Activated naive CD4-positive, alpha-beta T cell treated with anti-CD3 and anti-CD28 coated beads, Interleukin-2, amount 50 U/mL, for 24 hours (primary cell): ENCODE data around the gene MYO7A.

ENCODE experiments used
- H3K27ac Mint-ChIP-seq: one replicate; pipeline ENCODE4 v1.8.0; 2021; ENCODE audit warnings: mild to moderate bottlenecking, mixed read lengths
- H3K27me3 Mint-ChIP-seq: one replicate; pipeline ENCODE4 v1.8.0; 2021; ENCODE audit warnings: mixed read lengths
- H3K36me3 Mint-ChIP-seq: one replicate; pipeline ENCODE4 v1.8.0; 2021; ENCODE audit warnings: mixed read lengths
- H3K4me1 Mint-ChIP-seq: one replicate; pipeline ENCODE4 v1.8.0; 2021; ENCODE audit warnings: mixed read lengths
- H3K4me3 Mint-ChIP-seq: one replicate; pipeline ENCODE4 v1.8.0; 2021; ENCODE audit warnings: mild to moderate bottlenecking, mixed read lengths
- H3K9me3 Mint-ChIP-seq: one replicate; pipeline ENCODE4 v1.8.0; 2021; ENCODE audit warnings: mixed read lengths

MYO7A gene

DNA sequence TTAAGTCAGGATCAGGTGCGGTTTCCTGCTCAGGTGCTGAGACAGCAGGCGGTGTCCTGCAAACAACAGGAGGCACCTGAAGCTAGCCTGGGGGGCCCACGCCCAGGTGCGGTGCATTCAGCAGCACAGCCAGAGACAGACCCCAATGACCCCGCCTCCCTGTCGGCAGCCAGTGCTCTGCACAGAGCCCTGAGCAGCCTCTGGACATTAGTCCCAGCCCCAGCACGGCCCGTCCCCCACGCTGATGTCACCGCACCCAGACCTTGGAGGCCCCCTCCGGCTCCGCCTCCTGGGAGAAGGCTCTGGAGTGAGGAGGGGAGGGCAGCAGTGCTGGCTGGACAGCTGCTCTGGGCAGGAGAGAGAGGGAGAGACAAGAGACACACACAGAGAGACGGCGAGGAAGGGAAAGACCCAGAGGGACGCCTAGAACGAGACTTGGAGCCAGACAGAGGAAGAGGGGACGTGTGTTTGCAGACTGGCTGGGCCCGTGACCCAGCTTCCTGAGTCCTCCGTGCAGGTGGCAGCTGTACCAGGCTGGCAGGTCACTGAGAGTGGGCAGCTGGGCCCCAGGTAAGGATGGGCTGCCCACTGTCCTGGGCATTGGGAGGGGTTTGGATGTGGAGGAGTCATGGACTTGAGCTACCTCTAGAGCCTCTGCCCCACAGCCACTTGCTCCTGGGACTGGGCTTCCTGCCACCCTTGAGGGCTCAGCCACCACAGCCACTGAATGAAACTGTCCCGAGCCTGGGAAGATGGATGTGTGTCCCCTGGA, at the start of gene MYO7A:
TSS of gene MYO7A (plus strand) at position 327 of the 772 bp plus-strand sequence. CDS start 2,389 bp downstream, outside the sequence.
- no peaks in the 10 kb centered on the region for H3K36me3 Mint-ChIP-seq
- H3K27me3 Mint-ChIP-seq: peaks cover 6% of the 10 kb centered on the region
- H3K4me3 Mint-ChIP-seq: peak within 1 kb of the TSS; percentile 58
- H3K27ac Mint-ChIP-seq: no peak within 1 kb of the TSS
- H3K9me3 Mint-ChIP-seq: no peaks in the 10 kb centered on the region
- peaks cover 9% of the 10 kb centered on the region for H3K4me1 Mint-ChIP-seq

DNA sequence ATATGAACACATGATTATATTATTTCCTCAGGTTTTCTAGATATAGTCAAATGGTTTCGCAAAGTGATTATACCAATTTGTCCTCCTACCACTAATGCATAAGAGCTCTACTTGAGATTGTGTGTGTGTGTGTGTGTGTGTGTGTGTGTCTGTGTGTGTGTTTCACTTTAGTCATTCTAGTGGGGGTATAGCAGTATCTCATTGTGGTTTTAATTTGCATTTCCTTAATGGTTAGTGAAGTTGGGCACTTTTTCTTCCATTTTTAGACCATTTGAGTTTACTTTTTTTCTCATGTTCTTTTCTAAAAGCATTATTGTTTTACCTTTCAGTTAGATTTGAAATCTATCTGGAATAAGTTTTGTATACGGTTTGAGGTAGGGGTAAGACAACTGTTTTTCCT, 48.4 kb upstream of the MYO7A start:
- H3K4me1 Mint-ChIP-seq: peaks cover 21% of the 10 kb centered on the region
- H3K4me3 Mint-ChIP-seq: no peak overlapping the region
- H3K36me3 Mint-ChIP-seq: peaks cover 3% of the 10 kb centered on the region
- H3K27ac Mint-ChIP-seq: no peak overlapping the region
- no peaks in the 10 kb centered on the region for H3K9me3 Mint-ChIP-seq
- H3K27me3 Mint-ChIP-seq: no peaks in the 10 kb centered on the region

DNA sequence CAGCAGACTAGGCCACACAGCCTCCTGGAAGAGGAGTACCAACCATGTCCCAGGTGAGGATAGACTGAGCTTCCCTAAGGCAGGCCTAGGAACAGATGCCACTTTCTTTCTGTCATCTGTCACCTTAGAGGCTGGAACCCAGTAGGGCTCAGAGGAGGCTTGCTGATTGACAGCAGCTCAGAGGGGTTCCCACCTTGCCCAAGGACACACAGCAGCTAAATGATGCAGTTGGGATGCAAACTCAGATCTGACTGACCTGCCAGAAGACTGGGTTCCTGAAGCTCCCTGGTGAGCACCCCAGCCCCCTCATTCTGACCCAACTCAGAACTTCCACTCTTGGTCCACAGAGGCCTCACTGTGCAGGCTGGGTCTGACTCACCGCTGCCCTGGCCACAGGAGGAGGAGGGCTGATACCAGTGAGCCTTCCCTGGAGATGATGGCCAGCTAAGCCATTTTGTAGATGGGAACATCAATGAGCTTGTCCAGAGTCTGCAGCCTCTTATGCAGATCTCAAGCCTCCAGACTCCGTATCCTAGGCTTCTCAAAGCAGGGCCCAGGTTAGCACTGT, 47.3 kb upstream of the MYO7A start:
- peaks cover 3% of the 10 kb centered on the region for H3K36me3 Mint-ChIP-seq
- no peaks in the 10 kb centered on the region for H3K27me3 Mint-ChIP-seq
- no peaks in the 10 kb centered on the region for H3K9me3 Mint-ChIP-seq
- no peak overlapping the region for H3K27ac Mint-ChIP-seq
- peaks cover 21% of the 10 kb centered on the region for H3K4me1 Mint-ChIP-seq
- no peak overlapping the region for H3K4me3 Mint-ChIP-seq

DNA sequence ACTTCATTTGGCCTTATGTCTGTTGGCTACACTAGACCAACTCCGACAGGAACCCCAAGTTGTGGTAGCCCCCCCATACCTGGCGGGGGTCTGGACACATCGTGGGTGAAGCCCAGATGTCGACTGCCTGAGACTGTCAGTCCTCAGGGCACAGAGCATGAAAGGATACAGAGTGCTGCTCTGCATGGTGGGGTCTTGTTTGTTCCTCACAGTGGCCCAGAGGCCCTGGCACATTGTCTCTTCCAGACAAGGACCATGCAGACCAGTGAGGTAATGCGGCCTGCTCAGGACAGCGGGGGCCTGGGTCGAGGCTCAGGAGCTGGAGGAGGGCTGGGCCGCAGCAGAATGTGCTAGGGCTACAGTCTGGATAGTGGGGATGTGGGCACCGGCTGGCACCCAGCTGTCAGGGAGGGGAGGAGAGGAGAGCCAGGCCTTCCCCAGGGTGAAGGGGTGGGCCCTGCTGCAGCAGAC, 46.6 kb upstream of the MYO7A start:
- Mint-ChIP-seq H3K9me3 (no peaks in the 10 kb centered on the region), H3K4me3 (no peak overlapping the region), H3K27ac (peak overlapping the region; percentile 41), H3K4me1 (peaks cover 21% of the 10 kb centered on the region), H3K36me3 (peaks cover 3% of the 10 kb centered on the region), H3K27me3 (no peaks in the 10 kb centered on the region)

DNA sequence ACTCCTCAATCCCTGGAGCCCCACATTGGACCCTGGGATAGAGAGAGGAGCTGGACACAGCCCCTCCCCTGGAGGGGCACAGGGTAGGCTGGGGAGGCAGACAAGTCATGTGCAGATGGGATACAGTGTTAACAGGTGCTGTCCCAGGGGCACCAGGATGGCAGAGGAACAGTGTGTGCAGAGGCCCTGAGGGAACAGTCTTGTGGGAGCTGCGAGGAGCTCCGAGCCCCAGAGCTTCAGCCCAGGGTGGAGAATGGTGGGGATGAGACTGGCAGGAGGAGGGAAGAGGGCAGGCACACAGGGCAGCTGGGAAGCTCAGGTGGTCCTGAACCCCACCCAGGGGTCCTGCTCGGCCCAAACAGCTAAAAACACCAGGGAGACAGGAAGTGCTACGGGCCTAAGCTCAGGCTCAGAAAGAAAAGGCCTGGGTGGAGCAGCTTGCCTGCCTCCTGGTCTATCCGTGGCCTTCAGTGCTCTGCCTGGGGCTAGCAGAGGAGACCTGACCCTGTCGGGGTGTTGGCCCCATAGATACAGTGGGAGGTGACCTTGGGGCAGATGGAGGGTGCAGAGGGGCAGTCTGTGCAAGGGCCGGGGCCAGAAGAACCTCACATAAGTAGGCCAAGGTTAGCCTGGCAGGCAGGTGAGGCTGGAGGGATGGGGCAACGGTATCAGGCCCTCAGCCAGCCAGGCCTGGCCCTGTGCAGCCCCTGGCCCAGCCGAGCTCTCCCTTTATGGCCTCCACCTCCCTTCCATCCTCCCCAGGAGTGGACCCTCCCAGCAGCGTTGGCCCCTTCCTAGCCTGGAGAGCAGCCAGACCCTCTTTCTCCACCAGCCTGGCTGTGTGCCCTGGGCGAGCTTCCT, 45.8 kb upstream of the MYO7A start:
- H3K27me3 Mint-ChIP-seq: no peaks in the 10 kb centered on the region
- H3K27ac Mint-ChIP-seq: peak overlapping the region; percentile 98
- H3K36me3 Mint-ChIP-seq: peaks cover 3% of the 10 kb centered on the region
- peaks cover 21% of the 10 kb centered on the region for H3K4me1 Mint-ChIP-seq
- peak overlapping the region; percentile 79 for H3K4me3 Mint-ChIP-seq
- H3K9me3 Mint-ChIP-seq: no peaks in the 10 kb centered on the region

DNA sequence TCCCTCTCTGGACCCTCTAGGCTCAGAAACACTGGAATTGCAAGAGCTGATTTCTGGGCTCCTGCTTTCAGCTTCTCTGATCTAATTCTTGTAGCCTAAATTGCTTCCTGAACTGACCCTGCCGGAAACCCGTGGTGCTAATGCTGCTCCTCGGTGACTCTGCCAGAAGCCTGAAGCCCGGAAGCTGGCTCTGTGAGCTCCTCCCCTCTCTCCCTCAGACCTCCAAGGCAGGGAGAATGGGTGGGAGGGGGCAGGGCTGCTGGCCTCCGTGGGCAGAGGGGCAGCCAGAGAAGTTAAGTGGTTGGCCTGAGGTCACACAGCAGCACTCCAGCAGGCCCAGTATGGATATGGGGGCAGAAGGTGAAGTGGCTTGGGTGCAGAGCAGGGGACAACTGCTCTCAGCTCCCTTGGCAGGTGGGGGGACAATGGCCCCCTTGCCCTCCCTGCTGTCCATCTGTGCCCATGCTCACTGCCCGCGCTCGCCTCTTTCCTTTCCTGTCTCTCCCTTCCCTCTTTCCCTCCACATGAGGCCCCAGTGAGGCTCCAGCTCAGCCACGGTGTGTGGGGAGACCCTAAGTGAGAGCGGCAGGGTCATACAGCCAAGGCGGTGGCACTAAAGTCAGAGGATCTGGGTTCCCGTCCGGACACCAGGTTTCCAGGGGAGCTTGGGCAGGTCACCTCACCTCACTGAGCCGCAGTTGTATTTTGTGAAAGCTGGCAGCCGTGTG, 45.0 kb upstream of the MYO7A start:
- H3K4me3 Mint-ChIP-seq: peak overlapping the region; percentile 79
- H3K36me3 Mint-ChIP-seq: peaks cover 3% of the 10 kb centered on the region
- no peaks in the 10 kb centered on the region for H3K9me3 Mint-ChIP-seq
- peak overlapping the region; percentile 98 for H3K27ac Mint-ChIP-seq
- no peaks in the 10 kb centered on the region for H3K27me3 Mint-ChIP-seq
- peaks cover 21% of the 10 kb centered on the region for H3K4me1 Mint-ChIP-seq

DNA sequence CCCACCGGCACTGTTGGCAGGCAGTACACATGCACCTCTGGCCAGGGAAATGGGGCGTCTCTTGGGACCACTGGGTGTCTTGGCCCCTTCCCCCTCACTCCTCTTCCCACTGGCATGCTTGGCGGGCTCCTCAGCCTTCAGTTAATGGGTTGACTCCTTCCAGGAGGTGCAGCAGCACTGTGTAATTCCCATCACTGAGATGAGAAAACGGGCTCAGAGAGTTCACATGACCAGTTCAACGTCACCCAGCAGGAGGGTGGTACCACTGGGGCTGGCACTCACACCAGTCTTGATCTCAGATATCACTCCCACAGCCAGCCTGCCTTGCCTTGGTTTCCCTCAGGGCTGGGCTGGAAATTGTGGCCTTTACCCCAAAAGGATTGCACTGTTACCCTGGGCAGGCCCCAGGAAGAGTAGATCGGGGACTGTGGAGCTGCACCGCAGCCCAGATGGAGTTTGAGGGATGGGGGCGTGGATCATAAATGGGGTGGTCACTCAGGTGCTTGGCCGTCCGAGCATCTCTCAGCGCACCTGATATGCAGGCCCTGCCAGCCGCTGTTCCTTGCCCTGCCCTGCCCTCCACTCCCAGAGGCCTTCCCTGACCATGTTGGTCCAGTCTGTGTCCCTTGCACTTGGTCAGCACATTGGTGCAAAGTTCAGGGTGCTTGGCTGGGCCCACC, 44.3 kb upstream of the MYO7A start:
- Mint-ChIP-seq H3K36me3 (peaks cover 1% of the 10 kb centered on the region), H3K9me3 (no peaks in the 10 kb centered on the region), H3K27me3 (no peaks in the 10 kb centered on the region), H3K27ac (peak overlapping the region; percentile 98), H3K4me1 (peaks cover 21% of the 10 kb centered on the region), H3K4me3 (no peak overlapping the region)

DNA sequence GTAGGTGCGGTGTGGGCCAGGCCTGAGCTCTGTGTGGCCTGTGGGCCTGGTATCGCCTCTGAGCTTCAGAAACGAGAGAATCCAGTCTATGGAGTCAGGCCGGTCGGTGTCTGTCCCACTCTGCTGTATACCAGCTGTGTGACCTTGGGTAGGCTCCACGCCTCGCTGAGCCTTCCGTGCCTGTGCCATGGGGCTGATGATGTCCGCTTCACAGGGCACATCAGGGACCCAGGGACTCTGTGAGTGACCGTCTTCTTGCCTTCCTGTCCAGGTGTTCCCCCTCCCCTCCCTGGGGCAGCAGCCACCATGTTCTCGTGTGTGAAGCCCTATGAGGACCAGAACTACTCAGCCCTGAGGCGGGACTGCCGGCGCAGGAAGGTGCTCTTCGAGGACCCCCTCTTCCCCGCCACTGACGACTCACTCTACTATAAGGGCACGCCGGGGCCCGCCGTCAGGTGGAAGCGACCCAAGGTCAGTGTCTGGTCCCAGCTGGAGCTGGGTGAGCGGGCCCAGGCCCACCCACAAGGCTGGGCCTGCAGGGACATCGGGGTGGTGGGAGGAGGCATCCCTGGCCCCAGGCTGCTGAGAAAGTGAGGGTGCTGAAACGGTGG, 43.4 kb upstream of the MYO7A start:
- no peak overlapping the region for H3K27ac Mint-ChIP-seq
- no peaks in the 10 kb centered on the region for H3K36me3 Mint-ChIP-seq
- no peaks in the 10 kb centered on the region for H3K27me3 Mint-ChIP-seq
- peaks cover 21% of the 10 kb centered on the region for H3K4me1 Mint-ChIP-seq
- H3K4me3 Mint-ChIP-seq: no peak overlapping the region
- H3K9me3 Mint-ChIP-seq: no peaks in the 10 kb centered on the region

DNA sequence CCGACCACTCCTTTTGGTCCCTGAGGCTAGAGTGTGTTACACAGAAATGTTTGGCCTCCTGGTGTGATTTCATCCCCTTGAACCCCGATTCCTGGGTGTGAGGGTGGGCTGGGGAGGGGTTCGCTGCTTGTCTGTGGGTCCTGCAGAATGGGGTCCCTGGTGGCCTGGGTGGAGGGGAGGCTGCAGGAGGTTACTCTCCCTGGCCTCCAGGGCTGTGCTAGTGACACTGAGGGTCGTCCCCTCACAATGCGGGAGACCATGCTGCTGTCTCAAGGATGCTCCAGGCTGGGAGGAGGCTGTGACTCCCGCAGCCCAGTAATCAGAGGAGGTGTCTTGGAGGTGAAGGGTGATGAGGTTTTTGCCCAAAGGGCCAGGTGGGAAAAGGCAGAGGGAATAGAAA, 42.4 kb upstream of the MYO7A start:
- H3K27ac Mint-ChIP-seq: no peak overlapping the region
- H3K4me1 Mint-ChIP-seq: peaks cover 21% of the 10 kb centered on the region
- H3K27me3 Mint-ChIP-seq: no peaks in the 10 kb centered on the region
- H3K36me3 Mint-ChIP-seq: no peaks in the 10 kb centered on the region
- no peak overlapping the region for H3K4me3 Mint-ChIP-seq
- H3K9me3 Mint-ChIP-seq: no peaks in the 10 kb centered on the region

DNA sequence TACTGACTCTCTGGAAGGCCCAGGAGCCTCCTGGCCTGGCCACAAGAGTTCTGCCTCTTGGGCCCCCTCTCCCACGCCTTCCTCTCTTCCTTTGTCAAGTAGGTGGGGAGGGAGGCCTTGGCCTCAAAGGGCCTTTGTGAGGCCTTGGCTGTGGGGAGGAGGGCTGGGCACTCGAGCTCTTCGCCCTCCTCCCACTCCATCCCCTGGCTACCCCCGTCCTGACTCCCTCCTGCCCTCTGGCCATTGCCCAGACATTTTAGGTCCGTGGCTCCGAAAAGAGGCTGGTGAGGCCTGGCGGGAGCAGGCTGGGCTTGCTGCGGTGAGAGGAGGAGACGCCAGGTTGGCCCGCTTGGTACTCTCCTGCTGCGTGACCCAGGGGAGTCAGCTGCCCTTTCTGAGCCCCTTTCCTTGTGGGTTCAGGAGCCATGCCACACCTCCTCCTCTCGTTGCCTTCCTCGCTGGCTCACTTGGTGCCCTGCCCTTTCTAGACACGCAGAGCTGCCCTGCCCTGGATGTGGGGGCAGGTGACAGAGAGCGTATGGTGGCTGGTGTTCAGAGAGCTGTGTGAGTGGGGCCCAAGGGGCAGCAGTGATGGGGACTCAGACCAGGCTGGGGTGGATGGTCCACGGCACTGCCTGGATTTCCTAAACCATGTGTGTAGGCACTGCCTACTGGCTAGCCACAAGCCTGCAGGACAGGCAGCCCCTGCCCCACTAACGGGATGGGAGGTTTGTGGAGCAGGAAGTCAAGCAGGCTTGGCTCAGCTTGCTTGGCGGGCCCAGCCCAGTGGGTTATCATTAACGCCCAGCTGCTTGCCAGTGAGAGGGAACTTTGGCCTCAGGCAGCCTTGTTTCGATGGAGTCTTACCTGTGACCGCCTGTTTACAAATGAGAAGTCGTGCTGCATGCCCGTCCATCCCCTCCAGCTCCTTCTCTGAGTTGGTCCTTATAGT, 41.2 kb upstream of the MYO7A start:
- Mint-ChIP-seq H3K27ac (no peak overlapping the region), H3K9me3 (no peaks in the 10 kb centered on the region), H3K27me3 (no peaks in the 10 kb centered on the region), H3K36me3 (no peaks in the 10 kb centered on the region), H3K4me1 (peaks cover 24% of the 10 kb centered on the region), H3K4me3 (no peak overlapping the region)

DNA sequence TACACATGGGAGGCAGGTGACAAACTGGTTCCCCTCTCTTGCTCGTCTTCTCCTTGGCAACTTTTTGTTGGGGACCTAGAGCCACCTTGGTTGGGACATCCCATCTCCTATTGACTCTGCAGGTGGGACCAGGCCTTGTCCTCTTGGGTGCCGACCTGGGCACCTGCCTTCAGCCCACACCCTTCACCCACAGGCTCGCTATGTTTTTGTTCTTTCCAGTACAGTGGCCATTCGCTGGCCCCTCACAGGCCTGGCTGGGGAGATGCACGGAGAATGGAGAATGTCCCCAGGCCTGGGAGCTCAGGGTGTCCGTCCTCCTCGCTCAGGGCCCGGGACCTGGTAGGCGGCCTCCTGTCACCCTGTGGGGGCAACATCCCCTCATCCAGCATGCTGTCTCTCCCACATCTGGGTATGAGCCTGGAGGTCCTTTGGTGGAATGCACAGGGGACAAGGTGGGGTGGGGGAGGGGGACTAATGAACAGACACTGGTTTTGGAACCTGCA, 40.3 kb upstream of the MYO7A start:
- H3K4me1 Mint-ChIP-seq: peaks cover 14% of the 10 kb centered on the region
- no peaks in the 10 kb centered on the region for H3K36me3 Mint-ChIP-seq
- H3K27me3 Mint-ChIP-seq: no peaks in the 10 kb centered on the region
- no peak overlapping the region for H3K4me3 Mint-ChIP-seq
- no peaks in the 10 kb centered on the region for H3K9me3 Mint-ChIP-seq
- H3K27ac Mint-ChIP-seq: no peak overlapping the region

DNA sequence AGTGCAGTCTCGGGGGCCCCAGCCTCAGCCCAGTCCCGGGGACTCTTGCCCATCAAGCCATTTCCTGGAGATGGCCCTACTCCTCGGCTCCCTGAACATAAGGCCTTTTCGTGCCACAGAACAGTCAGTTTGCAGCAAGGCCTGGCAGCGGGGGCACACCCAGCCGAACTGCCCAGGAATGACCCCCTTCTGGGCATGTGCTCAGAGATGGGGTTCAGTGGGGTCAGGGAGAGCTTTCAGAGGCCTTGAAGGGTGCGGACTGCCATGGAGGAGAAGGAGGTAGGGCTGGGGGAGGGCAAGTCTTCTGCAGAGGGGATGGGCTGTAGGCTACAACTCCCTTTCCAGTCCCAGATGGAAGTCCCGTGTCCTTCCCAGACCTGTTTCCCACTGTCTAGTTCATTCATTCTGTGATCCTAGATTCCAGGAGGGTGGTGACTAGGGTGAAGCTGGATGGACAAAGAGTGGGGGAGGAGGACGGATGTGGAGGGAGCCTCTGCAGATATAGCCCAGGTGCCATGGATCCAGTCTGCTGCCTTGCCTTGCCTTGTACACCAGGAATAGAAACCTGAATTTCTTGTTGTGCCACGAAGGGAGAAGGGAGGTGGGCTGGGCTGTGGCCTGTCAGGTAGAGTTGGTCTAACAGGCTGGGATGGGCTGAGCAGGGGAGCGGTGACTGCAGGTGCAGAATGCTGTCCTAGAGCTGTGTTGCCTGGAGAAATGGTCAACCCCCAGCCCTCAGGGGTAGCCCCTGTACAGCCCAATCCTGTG, 39.6 kb upstream of the MYO7A start:
- no peaks in the 10 kb centered on the region for H3K9me3 Mint-ChIP-seq
- H3K27me3 Mint-ChIP-seq: no peaks in the 10 kb centered on the region
- H3K4me3 Mint-ChIP-seq: no peak overlapping the region
- H3K4me1 Mint-ChIP-seq: peaks cover 8% of the 10 kb centered on the region
- H3K36me3 Mint-ChIP-seq: no peaks in the 10 kb centered on the region
- no peak overlapping the region for H3K27ac Mint-ChIP-seq

DNA sequence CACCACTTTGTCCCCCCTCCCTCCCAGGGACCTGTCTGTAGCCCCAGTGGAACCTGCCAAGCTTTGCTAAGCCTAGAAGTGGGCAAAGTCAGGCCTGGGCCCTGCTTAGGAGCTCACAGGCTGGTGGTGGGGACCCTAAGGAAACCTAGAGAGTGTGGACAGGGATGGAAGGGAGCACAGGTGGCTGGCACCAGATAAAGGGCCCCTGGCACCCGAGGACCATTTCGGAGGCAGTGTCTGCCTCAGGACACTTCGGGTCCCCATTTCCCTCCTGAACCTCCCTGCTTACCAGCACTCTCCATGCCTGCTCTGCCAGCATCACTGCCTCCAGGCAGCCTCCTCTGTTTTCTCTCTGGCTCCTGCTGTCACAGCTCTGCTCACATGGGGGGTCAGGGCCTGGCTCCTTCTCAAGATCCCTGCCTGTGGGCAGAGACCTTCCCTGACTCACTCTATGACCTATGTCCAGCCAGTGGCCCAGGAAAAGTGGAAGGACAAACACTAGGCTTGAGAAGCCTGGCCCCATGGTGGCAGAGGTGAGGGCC, 39.0 kb upstream of the MYO7A start:
- Mint-ChIP-seq H3K4me1 (peaks cover 4% of the 10 kb centered on the region), H3K9me3 (no peaks in the 10 kb centered on the region), H3K27ac (no peak overlapping the region), H3K36me3 (no peaks in the 10 kb centered on the region), H3K4me3 (no peak overlapping the region), H3K27me3 (no peaks in the 10 kb centered on the region)
